CD14-positive monocyte (primary cell): ENCODE data around the gene RIMBP2. TPM values are rescaled to one million over a fixed set of nuclear protein-coding genes. Genes with fewer than 3 reads are reported as not detected.
A peak's percentile ranks its signal among the peaks of the same experiment; 100 is the strongest.

Experiments
- DNase-seq, 3 donors: peaks; one replicate each; pipeline ENCODE4 v3.0.0-alpha.2; 2011 to 2022
- H2AFZ ChIP-seq: 2 replicates; pipeline ENCODE4 v1.6.0; 2012; ENCODE audit warnings: mild to moderate bottlenecking, low read depth, low read length, inconsistent platforms; ENCODE audit not compliant: insufficient read depth, poor library complexity, severe bottlenecking
- H3K27ac ChIP-seq, 2 donors: 1 replicate in 1 of 2; 2 replicates in 1 of 2; pipeline ENCODE4 v1.5.1; 2012 to 2013; ENCODE audit warnings: low read length in 2 of 2, control low read depth in 1 of 2, inconsistent platforms in 1 of 2, low read depth in 1 of 2, mild to moderate bottlenecking in 1 of 2
- H3K27me3 ChIP-seq, 2 donors: one replicate each; pipeline versions ENCODE4 v1.6.0 to v1.6.1; 2011 to 2013; ENCODE audit warnings: low read length in 2 of 2; ENCODE audit not compliant: control insufficient read depth in 2 of 2, insufficient read depth in 2 of 2
- H3K36me3 ChIP-seq, 2 donors: replicated peaks in 1 of 2; 1 replicate in 1 of 2; 2 replicates in 1 of 2; pipeline versions ENCODE4 v1.5.1 to v1.6.1; 2012 to 2013; ENCODE audit warnings: low read length in 2 of 2, control low read depth in 1 of 2, inconsistent platforms in 1 of 2, mild to moderate bottlenecking in 1 of 2; ENCODE audit not compliant: insufficient read depth in 2 of 2, control insufficient read depth in 1 of 2
- H3K4me1 ChIP-seq, 2 donors: 1 replicate in 1 of 2; 2 replicates in 1 of 2; pipeline versions ENCODE4 v1.5.1 to v1.6.1; 2012 to 2013; ENCODE audit warnings: low read length in 2 of 2, control low read depth in 1 of 2, inconsistent platforms in 1 of 2, mild to moderate bottlenecking in 1 of 2, moderate library complexity in 1 of 2; ENCODE audit not compliant: insufficient read depth in 2 of 2, control insufficient read depth in 1 of 2
- H3K4me2 ChIP-seq: replicated peaks from 2 replicates; pipeline ENCODE3; 2012; ENCODE audit warnings: low read length, moderate library complexity, mild to moderate bottlenecking; ENCODE audit not compliant: poor library complexity, severe bottlenecking; ENCODE audit errors: extremely low read depth
- H3K4me3 ChIP-seq, 3 experiments: fragments of 200-600 bp in 1 of 3; sonication (generic) in 1 of 3; replicated peaks in 1 of 3; 1 replicate in 2 of 3; 2 replicates in 1 of 3; pipeline ENCODE4 v1.5.1; 2011 to 2013; ENCODE audit warnings: low read length in 3 of 3, mild to moderate bottlenecking in 3 of 3, control low read depth in 2 of 3, low read depth in 2 of 3, inconsistent platforms in 1 of 3, moderate library complexity in 1 of 3
- H3K79me2 ChIP-seq: 2 replicates; pipeline ENCODE4 v1.6.0; 2012; ENCODE audit warnings: mild to moderate bottlenecking, control low read depth, inconsistent platforms, low read length, moderate library complexity; ENCODE audit not compliant: insufficient read depth
- H3K9ac ChIP-seq: 2 replicates; pipeline ENCODE4 v1.6.0; 2017; ENCODE audit warnings: low read length, mild to moderate bottlenecking; ENCODE audit not compliant: insufficient read depth, poor library complexity, severe bottlenecking
- H3K9me3 ChIP-seq, 2 donors: replicated peaks in 1 of 2; 1 replicate in 1 of 2; 2 replicates in 1 of 2; pipeline versions ENCODE4 v1.5.1 to v1.6.1; 2012 to 2013; ENCODE audit warnings: low read length in 2 of 2, control low read depth in 1 of 2; ENCODE audit not compliant: control insufficient read depth in 1 of 2, insufficient read depth in 1 of 2
- H4K20me1 ChIP-seq: 2 replicates; pipeline ENCODE4 v1.6.0; 2012; ENCODE audit warnings: mild to moderate bottlenecking, low read length, control low read depth, moderate library complexity; ENCODE audit not compliant: insufficient read depth
- H3K27ac Mint-ChIP-seq, 7 donors: one replicate each; pipeline ENCODE4 v1.8.0; 2020; ENCODE audit warnings: mild to moderate bottlenecking in 7 of 7, mixed read lengths in 7 of 7, moderate library complexity in 6 of 7, inconsistent platforms in 2 of 7
- H3K27me3 Mint-ChIP-seq, 3 donors: one replicate each; pipeline ENCODE4 v1.8.0; 2021 to 2022; ENCODE audit warnings: low read depth in 3 of 3, mild to moderate bottlenecking in 3 of 3, mixed read lengths in 3 of 3, moderate library complexity in 3 of 3, inconsistent platforms in 1 of 3
- H3K36me3 Mint-ChIP-seq, 2 donors: one replicate each; pipeline ENCODE4 v1.8.0; 2020; ENCODE audit warnings: mixed read lengths in 2 of 2, inconsistent platforms in 1 of 2, mild to moderate bottlenecking in 1 of 2
- H3K4me1 Mint-ChIP-seq: one replicate; pipeline ENCODE4 v1.8.0; 2020; ENCODE audit warnings: mild to moderate bottlenecking, mixed read lengths
- H3K4me3 Mint-ChIP-seq, 2 donors: one replicate each; pipeline ENCODE4 v1.8.0; 2020; ENCODE audit warnings: mild to moderate bottlenecking in 2 of 2, mixed read lengths in 2 of 2, moderate library complexity in 1 of 2
- H3K9me3 Mint-ChIP-seq, 7 donors: one replicate each; pipeline ENCODE4 v1.8.0; 2020 to 2022; ENCODE audit warnings: mixed read lengths in 7 of 7, mild to moderate bottlenecking in 6 of 7, moderate library complexity in 6 of 7, inconsistent platforms in 2 of 7
- CTCF ChIP-seq: fragments of 200-600 bp; IDR thresholded peaks from one replicate; pipeline ENCODE4 v1.8.0; 2022; ENCODE audit warnings: antibody characterized with exemption, mild to moderate bottlenecking
- WGBS: methylation state at CpG from one replicate; pipeline ENCODE4 v1.1.5; 2013; ENCODE audit warnings: missing lambda C conversion rate; ENCODE audit not compliant: insufficient coverage; 5-methylcytosine and 5-hydroxymethylcytosine counted together
- intact Hi-C, 2 donors: fragments of 100-400 bp; cut with micrococcal nuclease; formaldehyde crosslinking; loops; one replicate each; pipeline versions ENCODE4 v1.15.0 to v1.15.1; 2023
- polyA plus RNA-seq, 3 donors: library from polyadenylated mRNA; depleted of rRNA in 1 of 3; unstranded in 2 of 3; stranded (reverse) in 1 of 3; fragments of 300-500 nt in 2 of 3; fragments of >200 nt in 1 of 3; fragmentation: Illumina TruSeq in 2 of 3; gene quantifications; 1 replicate in 2 of 3; 2 replicates in 1 of 3; pipeline ENCODE4 v1.2.3, GENCODE V29; 2012 to 2021

The RIMBP2 gene
- polyA plus RNA-seq, 3 donors = not detected

- Histone ChIP-seq H3K79me2 (no peaks in the 10 kb centered on the region), H4K20me1 (no peaks in the 10 kb centered on the region), H2AFZ (no peak overlapping the region), H3K4me2 (no peak overlapping the region), H3K36me3 (no peaks in the 10 kb centered on the region), H3K4me3 (no peak overlapping the region), H3K9me3 (peaks cover 0 to 6% of the 10 kb centered on the region in 2 donors), H3K4me1 (no peaks in the 10 kb centered on the region), H3K27ac (no peak overlapping the region), H3K9ac (no peak overlapping the region), H3K27me3 (no peaks in the 10 kb centered on the region)
- intact Hi-C loops = no loop called here
- peak overlapping the region in 1 of 7 donors; percentile 30 for H3K27ac Mint-ChIP-seq
- no peaks in the 10 kb centered on the region for H3K36me3 Mint-ChIP-seq
- 91% methylated on average over 10 of the region's 11 CpGs for WGBS
- peaks cover 0 to 7% (median 2%) of the 10 kb centered on the region in 7 donors for H3K9me3 Mint-ChIP-seq
- H3K27me3 Mint-ChIP-seq = peaks cover 1 to 4% (median 4%) of the 10 kb centered on the region in 3 donors
- no peak for DNase-seq
- TF ChIP-seq CTCF = no peak
- H3K4me3 Mint-ChIP-seq = no peak overlapping the region
- H3K4me1 Mint-ChIP-seq = no peaks in the 10 kb centered on the region
Measured at GRCh38 chr12:130560321-130560720, 155.8 kb downstream of the RIMBP2 start.

- intact Hi-C loops = no loop called here
- peaks cover 0 to 7% (median 2%) of the 10 kb centered on the region in 7 donors for H3K9me3 Mint-ChIP-seq
- no peaks in the 10 kb centered on the region for H3K4me1 ChIP-seq
- H3K9ac ChIP-seq = no peak overlapping the region
- no peaks in the 10 kb centered on the region for H4K20me1 ChIP-seq
- DNase-seq = no peak
- H3K36me3 Mint-ChIP-seq = no peaks in the 10 kb centered on the region
- H3K4me3 Mint-ChIP-seq = no peak overlapping the region
- peaks cover 1 to 4% (median 4%) of the 10 kb centered on the region in 3 donors for H3K27me3 Mint-ChIP-seq
- H3K79me2 ChIP-seq = no peaks in the 10 kb centered on the region
- TF ChIP-seq CTCF = no peak
- H3K27ac ChIP-seq = no peak overlapping the region
- WGBS = 93% methylated on average over 2 of the region's 7 CpGs
- no peaks in the 10 kb centered on the region for H3K36me3 ChIP-seq
- no peaks in the 10 kb centered on the region for H3K4me1 Mint-ChIP-seq
- no peak overlapping the region for H3K4me3 ChIP-seq
- H2AFZ ChIP-seq = no peak overlapping the region
- H3K27ac Mint-ChIP-seq = no peak overlapping the region
- peaks cover 0 to 5% of the 10 kb centered on the region in 2 donors for H3K9me3 ChIP-seq
- no peak overlapping the region for H3K4me2 ChIP-seq
- no peaks in the 10 kb centered on the region for H3K27me3 ChIP-seq
Measured at GRCh38 chr12:130559806-130560205, 156.3 kb downstream of the RIMBP2 start.
